SKM-1 (cell line): ENCODE results near the gene IGFBP1.
"Not testable (repeated sequence)": the region's sequence is repeated elsewhere in the genome, so short reads cannot be mapped to it uniquely, and the experiment has no call there.

Source experiments
- DNase-seq: peaks from one replicate; lab custom pipeline; 2025; ENCODE audit not compliant: unreplicated experiment; lab: John Stamatoyannopoulos, UW

The IGFBP1 gene

GRCh38 chr7:45937301-45937700 is 49.0 kb downstream of the IGFBP1 start:
- peak; percentile 10 for DNase-seq

GRCh38 chr7:45937862-45938261 is 49.6 kb downstream of the IGFBP1 start:
- no peak for DNase-seq

GRCh38 chr7:45938626-45939302 is 50.5 kb downstream of the IGFBP1 start:
- no peak for DNase-seq

GRCh38 chr7:45939574-45939973 is 51.3 kb downstream of the IGFBP1 start:
- no peak for DNase-seq

- DNase-seq, result not testable (repeated sequence)
These were observed 52.0 kb downstream of the IGFBP1 start for GRCh38 chr7:45940237-45940781.

GRCh38 chr7:45940939-45941338 is 52.7 kb downstream of the IGFBP1 start:
- no peak for DNase-seq
